ENCODE measurements around the gene RHEB. TPM values are rescaled to one million over a fixed set of nuclear protein-coding genes. Genes with fewer than 3 reads are reported as not detected.

The RHEB gene
- total RNA-seq, 1 experiment from 2014 or later = 114 TPM

DNA sequence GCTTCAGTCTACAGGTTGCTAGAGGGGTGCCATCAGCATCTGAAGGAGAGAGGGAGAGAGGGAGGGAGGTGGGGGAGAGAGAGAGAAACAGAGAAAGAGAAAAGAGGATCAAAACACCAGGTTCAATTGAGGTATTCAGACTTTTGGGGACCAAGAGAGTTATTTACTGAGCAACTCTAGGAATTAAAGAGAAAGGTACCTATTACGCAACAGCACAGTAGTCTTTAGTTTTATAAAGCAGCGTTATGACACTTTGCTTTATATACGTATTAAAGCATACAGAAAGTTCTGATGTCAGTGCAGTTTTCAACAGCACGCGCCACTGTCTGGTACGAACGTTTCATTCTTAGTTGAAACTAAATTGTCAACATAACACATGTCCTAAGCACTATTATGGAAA lies 41.8 kb downstream of the RHEB start:
- H2AFZ ChIP-seq (ENCODE audit: low read length) = no peak overlapping the region
- no peak overlapping the region for H3K18ac ChIP-seq (ENCODE audit: insufficient read length, low read depth, low read length)
- peak overlapping the region; percentile 33 for H3K9ac ChIP-seq (ENCODE audit: extremely low read depth, insufficient read length, low read length)
- no peak overlapping the region for H3T11ph ChIP-seq (ENCODE audit: low read length)
- H3K4me2 ChIP-seq (ENCODE audit: insufficient read depth, insufficient read length, low read length) = no peak overlapping the region
- WGBS (ENCODE audit: extremely low coverage, insufficient read length, low lambda C conversion rate) = no CpG with 5 or more reads among the region's 7 CpGs
- H3K27ac Mint-ChIP-seq = peak overlapping the region in 1 of 3 experiments; percentile 70; a peak in 1 of 7 replicates
- no peak for DNase-seq
- no peaks in the 10 kb centered on the region for H3K9me3 ChIP-seq (ENCODE audit: control insufficient read depth, low read depth, low read length)
- no peak overlapping the region for H2BK12ac ChIP-seq (ENCODE audit: insufficient read length, low read depth, low read length)
- no peaks in the 10 kb centered on the region for H3K27me3 Mint-ChIP-seq (ENCODE audit: low read depth)
- H2BK20ac ChIP-seq (ENCODE audit: low read depth, low read length, poor library complexity, severe bottlenecking) = no peak overlapping the region
- TF ChIP-seq, protein P1, sequence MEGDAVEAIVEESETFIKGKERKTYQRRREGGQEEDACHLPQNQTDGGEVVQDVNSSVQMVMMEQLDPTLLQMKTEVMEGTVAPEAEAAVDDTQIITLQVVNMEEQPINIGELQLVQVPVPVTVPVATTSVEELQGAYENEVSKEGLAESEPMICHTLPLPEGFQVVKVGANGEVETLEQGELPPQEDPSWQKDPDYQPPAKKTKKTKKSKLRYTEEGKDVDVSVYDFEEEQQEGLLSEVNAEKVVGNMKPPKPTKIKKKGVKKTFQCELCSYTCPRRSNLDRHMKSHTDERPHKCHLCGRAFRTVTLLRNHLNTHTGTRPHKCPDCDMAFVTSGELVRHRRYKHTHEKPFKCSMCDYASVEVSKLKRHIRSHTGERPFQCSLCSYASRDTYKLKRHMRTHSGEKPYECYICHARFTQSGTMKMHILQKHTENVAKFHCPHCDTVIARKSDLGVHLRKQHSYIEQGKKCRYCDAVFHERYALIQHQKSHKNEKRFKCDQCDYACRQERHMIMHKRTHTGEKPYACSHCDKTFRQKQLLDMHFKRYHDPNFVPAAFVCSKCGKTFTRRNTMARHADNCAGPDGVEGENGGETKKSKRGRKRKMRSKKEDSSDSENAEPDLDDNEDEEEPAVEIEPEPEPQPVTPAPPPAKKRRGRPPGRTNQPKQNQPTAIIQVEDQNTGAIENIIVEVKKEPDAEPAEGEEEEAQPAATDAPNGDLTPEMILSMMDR (conservative IDR thresholded peaks at IDR 0.05) = no peak
- H4K8ac ChIP-seq (replicated peaks; ENCODE audit: insufficient read length, low read depth, low read length) = no peak overlapping the region
- peaks cover 7% of the 10 kb centered on the region; the same call in 1 of the 2 replicates for H3K79me2 ChIP-seq (ENCODE audit: insufficient read depth, low read length)
- no peak overlapping the region for H3K4me3 Mint-ChIP-seq
- H2BK5ac ChIP-seq (ENCODE audit: insufficient read length, low read length) = no peak overlapping the region
- H2AK5ac ChIP-seq (ENCODE audit: insufficient read length, low read length) = no peak overlapping the region
- H3K23me2 ChIP-seq (ENCODE audit: insufficient read length, low read depth, low read length, poor library complexity, severe bottlenecking) = no peaks in the 10 kb centered on the region
- H3K79me1 ChIP-seq (ENCODE audit: insufficient read depth, low read depth, low read length, poor library complexity, severe bottlenecking) = peaks cover 2% of the 10 kb centered on the region
- peaks cover 7% of the 10 kb centered on the region; the same call in 1 of the 2 replicates for H3K4me1 ChIP-seq (ENCODE audit: insufficient read depth, low read length)
- no peak overlapping the region for H4K5ac ChIP-seq (ENCODE audit: insufficient read length, low read depth, low read length)
- H4K20me1 ChIP-seq (ENCODE audit: control insufficient read depth, insufficient read depth, insufficient read length) = no peaks in the 10 kb centered on the region
- H3K56ac ChIP-seq (ENCODE audit: insufficient read length, low read depth, low read length) = no peak overlapping the region
- peaks cover 39 to 51% of the 10 kb centered on the region in 2 experiments for H3K4me1 Mint-ChIP-seq
- H2BK15ac ChIP-seq (ENCODE audit: low read depth, low read length) = no peak overlapping the region
- H3K14ac ChIP-seq (ENCODE audit: insufficient read depth, low read length) = no peak overlapping the region
- no peak overlapping the region for H3K27ac ChIP-seq (ENCODE audit: insufficient read length, low read depth, low read length)
- no peak overlapping the region for H2BK120ac ChIP-seq (ENCODE audit: low read depth, low read length, poor library complexity, severe bottlenecking)
- no peak overlapping the region for H3K4ac ChIP-seq (ENCODE audit: low read depth, low read length)
- H3K27me3 ChIP-seq (ENCODE audit: insufficient read depth, low read length) = no peaks in the 10 kb centered on the region
- H4K91ac ChIP-seq (ENCODE audit: insufficient read length, low read depth, low read length) = no peak overlapping the region
- H3K23ac ChIP-seq (ENCODE audit: insufficient read length, low read depth, low read length) = no peak overlapping the region
- H3K9me3 Mint-ChIP-seq = no peaks in the 10 kb centered on the region
- peaks cover 5 to 51% (median 49%) of the 10 kb centered on the region in 3 experiments for H3K36me3 Mint-ChIP-seq (ENCODE audit: insufficient read depth in 1 of 3, low read depth in 3 of 3)

Data from H9 (cell line).